ENCODE data around the gene GLOD5.

GLOD5 gene

GRCh38 chrX:48794911-48795515 lies 33.5 kb downstream of the GLOD5 start:
- DNase-seq (ENCODE audit: low spot score): no peak
- no peak for TF ChIP-seq CTCF (IDR thresholded peaks at IDR 0.05; ENCODE audit: borderline replicate concordance, control extremely low read depth, extremely low read depth, insufficient read depth, missing control alignments)
- in situ Hi-C loops (cut with MboI; ENCODE audit: low sequenced_read_pairs, unreplicated experiment): no loop called here

GRCh38 chrX:48798318-48798717 lies 36.8 kb downstream of the GLOD5 start:
- no peak for TF ChIP-seq CTCF (IDR thresholded peaks at IDR 0.05; ENCODE audit: borderline replicate concordance, control extremely low read depth, extremely low read depth, insufficient read depth, missing control alignments)
- in situ Hi-C loops (cut with MboI; ENCODE audit: low sequenced_read_pairs, unreplicated experiment): no loop called here
- DNase-seq (ENCODE audit: low spot score): no peak

GRCh38 chrX:48800574-48801279 lies 39.2 kb downstream of the GLOD5 start:
- in situ Hi-C loops (cut with MboI; ENCODE audit: low sequenced_read_pairs, unreplicated experiment): no loop called here
- DNase-seq (ENCODE audit: low spot score): no peak
- no peak for TF ChIP-seq CTCF (IDR thresholded peaks at IDR 0.05; ENCODE audit: borderline replicate concordance, control extremely low read depth, extremely low read depth, insufficient read depth, missing control alignments)

- in situ Hi-C loops (cut with MboI; ENCODE audit: low sequenced_read_pairs, unreplicated experiment): no loop called here
- TF ChIP-seq CTCF (IDR thresholded peaks at IDR 0.05; ENCODE audit: borderline replicate concordance, control extremely low read depth, extremely low read depth, insufficient read depth, missing control alignments): no peak
- peak; percentile 91 for DNase-seq (ENCODE audit: low spot score)
These were observed 39.9 kb downstream of the GLOD5 start, which contains the start of gene HDAC6 for GRCh38 chrX:48801280-48802088. Gene HDAC6, plus strand, starts transcription at chrX:48802067. Its CDS starts 626 bp downstream, at chrX:48802693.

GRCh38 chrX:48802089-48802904 lies 40.8 kb downstream of the GLOD5 start:
- TF ChIP-seq CTCF (IDR thresholded peaks at IDR 0.05; ENCODE audit: borderline replicate concordance, control extremely low read depth, extremely low read depth, insufficient read depth, missing control alignments): no peak
- DNase-seq (ENCODE audit: low spot score): peak; percentile 75
- in situ Hi-C loops (cut with MboI; ENCODE audit: low sequenced_read_pairs, unreplicated experiment): no loop called here

- no peak for DNase-seq (ENCODE audit: low spot score)
- no peak for TF ChIP-seq CTCF (IDR thresholded peaks at IDR 0.05; ENCODE audit: borderline replicate concordance, control extremely low read depth, extremely low read depth, insufficient read depth, missing control alignments)
- in situ Hi-C loops (cut with MboI; ENCODE audit: low sequenced_read_pairs, unreplicated experiment): no loop called here
These were observed 41.3 kb downstream of the GLOD5 start for GRCh38 chrX:48802905-48803200.

All from GM13976 (cell line).